Stimulated activated CD8-positive, alpha-beta memory T cell treated with anti-CD3 and anti-CD28 coated beads, Interleukin-4, amount 100 ng/mL, for 48 hours (primary cell): ENCODE results near the gene RGS10.
A peak's percentile ranks its signal among the peaks of the same experiment; 100 is the strongest.
"Not testable (repeated sequence)": the region's sequence is repeated elsewhere in the genome, so short reads cannot be mapped to it uniquely, and the experiment has no call there.

Source experiments
- DNase-seq: peaks from one replicate; pipeline ENCODE4 v3.0.0-alpha.2; 2020

Gene RGS10

GRCh38 chr10:119538632-119539358 is 3.7 kb downstream of the RGS10 start:
- DNase-seq = peak; percentile 60

GRCh38 chr10:119537953-119538630 is 4.4 kb downstream of the RGS10 start:
- DNase-seq = no peak

- DNase-seq = no peak
These were observed 6.0 kb downstream of the RGS10 start for GRCh38 chr10:119536508-119537025.

- no peak for DNase-seq
These were observed 6.5 kb downstream of the RGS10 start for GRCh38 chr10:119535837-119536507.

GRCh38 chr10:119535305-119535704 is 7.2 kb downstream of the RGS10 start:
- no peak for DNase-seq

GRCh38 chr10:119533473-119533872 is 9.0 kb downstream of the RGS10 start:
- no peak for DNase-seq

- not testable (repeated sequence) for DNase-seq
These were observed 9.7 kb downstream of the RGS10 start for GRCh38 chr10:119532791-119533190.

GRCh38 chr10:119532251-119532650 is 10.3 kb downstream of the RGS10 start:
- DNase-seq = not testable (repeated sequence)

- no peak for DNase-seq
These were observed 11.5 kb downstream of the RGS10 start for GRCh38 chr10:119531067-119531466.

GRCh38 chr10:119528663-119529237 is 13.8 kb downstream of the RGS10 start:
- DNase-seq = not testable (repeated sequence)

GRCh38 chr10:119526621-119527592 is 15.6 kb downstream of the RGS10 start:
- no peak for DNase-seq

- no peak for DNase-seq
These were observed 16.4 kb downstream of the RGS10 start for GRCh38 chr10:119526149-119526548.

GRCh38 chr10:119525116-119525515 is 17.4 kb downstream of the RGS10 start:
- no peak for DNase-seq

GRCh38 chr10:119524720-119525070 is 17.8 kb downstream of the RGS10 start:
- no peak for DNase-seq

GRCh38 chr10:119523895-119524719 is 18.4 kb downstream of the RGS10 start:
- no peak for DNase-seq

GRCh38 chr10:119522747-119523426 is 19.6 kb downstream of the RGS10 start:
- DNase-seq = peak; percentile 39

GRCh38 chr10:119521443-119522204 is 20.9 kb downstream of the RGS10 start:
- DNase-seq = no peak

GRCh38 chr10:119520283-119520682 is 22.2 kb downstream of the RGS10 start:
- DNase-seq = no peak

GRCh38 chr10:119518936-119519335 is 23.6 kb downstream of the RGS10 start:
- no peak for DNase-seq

GRCh38 chr10:119518176-119518575 is 24.3 kb downstream of the RGS10 start:
- no peak for DNase-seq
